ENCODE data around the gene ENO2.

Gene ENO2

Small RNA genes within 50 kb of the gene (microRNA-seq; reads per million reads assigned to microRNA genes)
- gene MIR141, result 46.7 reads per million, percentile 60 among the genes with 10 or more reads in this experiment
- 69.0 reads per million, percentile 65 among the genes with 10 or more reads in this experiment for gene MIR200C
